ENCODE data around the gene KRTAP10-7.

DNA sequence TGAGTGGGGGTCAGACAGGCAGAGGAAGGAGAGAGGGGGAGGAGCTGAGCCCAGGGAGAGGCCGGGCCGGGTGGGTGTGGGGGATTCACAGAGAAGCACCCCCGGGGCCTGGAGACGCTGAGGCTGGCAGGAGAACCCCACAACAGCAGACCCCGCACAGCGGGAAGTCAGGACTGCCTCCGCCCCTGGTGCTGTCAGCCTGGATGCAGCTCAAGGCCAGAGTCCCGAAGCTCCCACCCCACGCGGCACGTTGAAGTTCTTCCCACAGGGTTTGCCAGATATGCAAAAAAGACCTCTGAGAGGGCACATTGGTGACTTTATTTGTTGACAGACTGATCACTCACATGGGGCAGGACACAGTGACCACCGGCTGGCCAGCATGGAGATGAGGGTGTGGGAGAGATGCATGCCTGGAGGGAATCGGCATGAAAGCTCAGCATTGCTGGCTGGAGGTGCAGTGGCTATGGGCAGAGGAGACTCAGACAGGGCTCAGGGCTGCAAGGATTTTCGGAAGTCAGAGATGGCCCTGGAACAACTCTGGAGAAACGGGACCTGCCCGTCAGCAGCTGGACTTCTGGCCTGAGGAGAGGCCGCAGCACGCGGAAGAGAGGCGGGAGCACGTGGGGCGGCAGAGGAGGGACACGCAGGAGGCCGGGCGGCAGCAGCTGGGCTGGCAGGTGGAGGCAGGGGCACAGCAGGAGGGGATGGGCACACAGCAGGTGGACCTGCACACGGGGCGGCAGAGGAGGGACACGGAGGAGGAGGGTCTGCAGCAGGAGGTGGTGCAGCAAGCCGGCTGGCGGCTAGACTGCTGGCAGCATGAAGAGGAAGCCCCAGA lies 42.7 kb upstream of the KRTAP10-7 start:
- TF ChIP-seq, protein P1, sequence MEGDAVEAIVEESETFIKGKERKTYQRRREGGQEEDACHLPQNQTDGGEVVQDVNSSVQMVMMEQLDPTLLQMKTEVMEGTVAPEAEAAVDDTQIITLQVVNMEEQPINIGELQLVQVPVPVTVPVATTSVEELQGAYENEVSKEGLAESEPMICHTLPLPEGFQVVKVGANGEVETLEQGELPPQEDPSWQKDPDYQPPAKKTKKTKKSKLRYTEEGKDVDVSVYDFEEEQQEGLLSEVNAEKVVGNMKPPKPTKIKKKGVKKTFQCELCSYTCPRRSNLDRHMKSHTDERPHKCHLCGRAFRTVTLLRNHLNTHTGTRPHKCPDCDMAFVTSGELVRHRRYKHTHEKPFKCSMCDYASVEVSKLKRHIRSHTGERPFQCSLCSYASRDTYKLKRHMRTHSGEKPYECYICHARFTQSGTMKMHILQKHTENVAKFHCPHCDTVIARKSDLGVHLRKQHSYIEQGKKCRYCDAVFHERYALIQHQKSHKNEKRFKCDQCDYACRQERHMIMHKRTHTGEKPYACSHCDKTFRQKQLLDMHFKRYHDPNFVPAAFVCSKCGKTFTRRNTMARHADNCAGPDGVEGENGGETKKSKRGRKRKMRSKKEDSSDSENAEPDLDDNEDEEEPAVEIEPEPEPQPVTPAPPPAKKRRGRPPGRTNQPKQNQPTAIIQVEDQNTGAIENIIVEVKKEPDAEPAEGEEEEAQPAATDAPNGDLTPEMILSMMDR (IDR thresholded peaks at IDR 0.05; ENCODE audit: low read depth, low read length), result no peak
- TF ChIP-seq EZH2phosphoT487 (IDR thresholded peaks at IDR 0.05; ENCODE audit: low read depth), result no peak

Data from OCI-LY3 (cell line).